ENCODE results near the gene KNDC1. TPM values are rescaled to one million over a fixed set of nuclear protein-coding genes. Genes with fewer than 3 reads are reported as not detected.

Gene KNDC1
- total and polyA plus RNA-seq, 2 experiments from 2014 or later = 1.8 to 16.0 TPM

- no peak for TF ChIP-seq REST (IDR thresholded peaks at IDR 0.05; ENCODE audit: unreplicated experiment)
- TF ChIP-seq STAT1 (IDR thresholded peaks at IDR 0.05; ENCODE audit: unreplicated experiment) = no peak
- no peak for TF ChIP-seq EZH2phosphoT487 (IDR thresholded peaks at IDR 0.05; ENCODE audit: unreplicated experiment)
- TF ChIP-seq JUNB (IDR thresholded peaks at IDR 0.05; ENCODE audit: unreplicated experiment) = no peak
These were observed 41.3 kb downstream of the KNDC1 start (continued) for GRCh38 chr10:133201151-133201947.

GRCh38 chr10:133201948-133202725 lies 42.1 kb downstream of the KNDC1 start:
- no peak overlapping the region for H3K27ac ChIP-seq (ENCODE audit: low read depth)
- no peaks in the 10 kb centered on the region for H3K4me1 ChIP-seq (ENCODE audit: insufficient read depth)
- H3K36me3 Mint-ChIP-seq (ENCODE audit: low read depth) = no peaks in the 10 kb centered on the region
- H3K4me3 ChIP-seq = no peak overlapping the region
- no peak overlapping the region for H3K27ac Mint-ChIP-seq
- TF ChIP-seq JUNB (IDR thresholded peaks at IDR 0.05; ENCODE audit: unreplicated experiment) = no peak
- no peak for TF ChIP-seq CTCF (conservative IDR thresholded peaks at IDR 0.05; ENCODE audit: low read depth in 2 of 2)
- no peak for TF ChIP-seq NANOG (IDR thresholded peaks at IDR 0.05; ENCODE audit: borderline replicate concordance)
- no peak for TF ChIP-seq ZNF462 (CRISPR knock-in tag; IDR thresholded peaks at IDR 0.05)
- no peak for TF ChIP-seq EZH2phosphoT487 (IDR thresholded peaks at IDR 0.05; ENCODE audit: unreplicated experiment)
- H3K9me3 Mint-ChIP-seq = no peaks in the 10 kb centered on the region
- H3K4me3 Mint-ChIP-seq = no peak overlapping the region
- H3F3A ChIP-seq (replicated peaks; ENCODE audit: low read depth) = no peaks in the 10 kb centered on the region
- H3K9me2 ChIP-seq (ENCODE audit: insufficient read depth) = no peaks in the 10 kb centered on the region
- no peak overlapping the region for H3K4me2 ChIP-seq
- DNase-seq (ENCODE audit: low spot score) (no peak), ATAC-seq (no peak)
- H3K27me3 ChIP-seq (ENCODE audit: insufficient read depth) = no peaks in the 10 kb centered on the region
- H3K36me3 ChIP-seq (ENCODE audit: insufficient read depth) = no peaks in the 10 kb centered on the region
- H3K27me3 Mint-ChIP-seq (ENCODE audit: insufficient read depth, low read depth, poor library complexity) = peaks cover 4% of the 10 kb centered on the region
- no peaks in the 10 kb centered on the region for H3K4me1 Mint-ChIP-seq
- no peaks in the 10 kb centered on the region for H3K79me2 ChIP-seq (replicated peaks; ENCODE audit: insufficient read depth)
- no peaks in the 10 kb centered on the region for H4K20me1 ChIP-seq (replicated peaks; ENCODE audit: insufficient read depth)
- H2AFZ ChIP-seq = no peak overlapping the region

All from GM23338 (cell line).